ENCODE data around the gene TBX21.

The TBX21 gene

DNA sequence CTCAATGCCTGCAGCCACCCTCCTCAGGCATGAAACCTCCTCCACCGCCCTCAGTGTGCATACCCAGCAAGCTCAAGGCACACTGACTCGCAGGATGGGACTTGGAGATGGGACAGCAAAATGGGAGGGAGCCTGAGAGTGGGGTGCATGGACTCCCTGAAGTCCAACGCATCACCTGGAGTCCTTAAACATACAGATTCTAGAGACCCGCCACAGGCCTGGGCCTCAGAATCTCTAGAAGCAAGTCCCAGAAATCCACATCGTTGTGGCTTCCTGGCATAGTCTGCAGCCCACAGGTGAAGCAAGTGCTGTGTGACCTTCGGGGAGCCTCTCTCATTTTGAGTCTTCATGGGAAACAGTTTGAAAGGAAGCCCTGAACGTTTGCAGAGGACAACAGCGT, 3.6 kb upstream of the TBX21 start:
- H3K9ac ChIP-seq (ENCODE audit: low read depth, low read length) = no peak overlapping the region
- no peak overlapping the region for H3K4me3 ChIP-seq (ENCODE audit: low read depth in 1 of 2, low read length in 2 of 2)
- TF ChIP-seq, protein P1, sequence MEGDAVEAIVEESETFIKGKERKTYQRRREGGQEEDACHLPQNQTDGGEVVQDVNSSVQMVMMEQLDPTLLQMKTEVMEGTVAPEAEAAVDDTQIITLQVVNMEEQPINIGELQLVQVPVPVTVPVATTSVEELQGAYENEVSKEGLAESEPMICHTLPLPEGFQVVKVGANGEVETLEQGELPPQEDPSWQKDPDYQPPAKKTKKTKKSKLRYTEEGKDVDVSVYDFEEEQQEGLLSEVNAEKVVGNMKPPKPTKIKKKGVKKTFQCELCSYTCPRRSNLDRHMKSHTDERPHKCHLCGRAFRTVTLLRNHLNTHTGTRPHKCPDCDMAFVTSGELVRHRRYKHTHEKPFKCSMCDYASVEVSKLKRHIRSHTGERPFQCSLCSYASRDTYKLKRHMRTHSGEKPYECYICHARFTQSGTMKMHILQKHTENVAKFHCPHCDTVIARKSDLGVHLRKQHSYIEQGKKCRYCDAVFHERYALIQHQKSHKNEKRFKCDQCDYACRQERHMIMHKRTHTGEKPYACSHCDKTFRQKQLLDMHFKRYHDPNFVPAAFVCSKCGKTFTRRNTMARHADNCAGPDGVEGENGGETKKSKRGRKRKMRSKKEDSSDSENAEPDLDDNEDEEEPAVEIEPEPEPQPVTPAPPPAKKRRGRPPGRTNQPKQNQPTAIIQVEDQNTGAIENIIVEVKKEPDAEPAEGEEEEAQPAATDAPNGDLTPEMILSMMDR (IDR thresholded peaks at IDR 0.05; ENCODE audit: borderline replicate concordance, extremely low read depth, low read length, poor library complexity, severe bottlenecking) = no peak
- TF ChIP-seq EZH2 (IDR thresholded peaks at IDR 0.05; ENCODE audit: borderline replicate concordance, low read depth, low read length, severe bottlenecking) = no peak
- H3K36me3 ChIP-seq (ENCODE audit: insufficient read depth, low read length) = no peaks in the 10 kb centered on the region
- H2AFZ ChIP-seq (ENCODE audit: low read depth, low read length) = no peak overlapping the region
- peaks cover 7% of the 10 kb centered on the region for H3K4me1 ChIP-seq (ENCODE audit: insufficient read depth, low read length)
- no peaks in the 10 kb centered on the region for H3K9me3 ChIP-seq (ENCODE audit: insufficient read depth, low read length, severe bottlenecking)
- DNase-seq (no peak), ATAC-seq (ENCODE audit: insufficient read depth, low read depth) (no peak)
- peaks cover 9% of the 10 kb centered on the region for H4K20me1 ChIP-seq (ENCODE audit: insufficient read depth, low read length)
- H3K4me2 ChIP-seq (ENCODE audit: insufficient read depth, low read length) = no peak overlapping the region
- no peak overlapping the region for H3K27ac ChIP-seq (ENCODE audit: low read length)
- peaks cover 35% of the 10 kb centered on the region for H3K27me3 ChIP-seq (ENCODE audit: insufficient read depth, low read length, poor library complexity)
- H3K79me2 ChIP-seq (ENCODE audit: insufficient read depth, low read length) = no peaks in the 10 kb centered on the region

- peaks cover 35% of the 10 kb centered on the region for H3K27me3 ChIP-seq (ENCODE audit: insufficient read depth, low read length, poor library complexity)
- no peaks in the 10 kb centered on the region for H3K9me3 ChIP-seq (ENCODE audit: insufficient read depth, low read length, severe bottlenecking)
- TF ChIP-seq EZH2 (IDR thresholded peaks at IDR 0.05; ENCODE audit: borderline replicate concordance, low read depth, low read length, severe bottlenecking) = no peak
- TF ChIP-seq, protein P1 (IDR thresholded peaks at IDR 0.05; ENCODE audit: borderline replicate concordance, extremely low read depth, low read length, poor library complexity, severe bottlenecking) = no peak
- H3K4me1 ChIP-seq (ENCODE audit: insufficient read depth, low read length) = peaks cover 7% of the 10 kb centered on the region
- no peak overlapping the region for H3K9ac ChIP-seq (ENCODE audit: low read depth, low read length)
- no peak overlapping the region for H3K27ac ChIP-seq (ENCODE audit: low read length)
- no peaks in the 10 kb centered on the region for H3K36me3 ChIP-seq (ENCODE audit: insufficient read depth, low read length)
- no peak for DNase-seq
- no peak overlapping the region for H2AFZ ChIP-seq (ENCODE audit: low read depth, low read length)
- ATAC-seq (ENCODE audit: insufficient read depth, low read depth) = no peak
- no peak overlapping the region for H3K4me3 ChIP-seq (ENCODE audit: low read depth in 1 of 2, low read length in 2 of 2)
- no peaks in the 10 kb centered on the region for H3K79me2 ChIP-seq (ENCODE audit: insufficient read depth, low read length)
- peaks cover 9% of the 10 kb centered on the region for H4K20me1 ChIP-seq (ENCODE audit: insufficient read depth, low read length)
- H3K4me2 ChIP-seq (ENCODE audit: insufficient read depth, low read length) = no peak overlapping the region
Observed at GRCh38 chr17:47730681-47731080, 2.4 kb upstream of the TBX21 start.

GRCh38 chr17:47731396-47731795, 1.6 kb upstream of the TBX21 start:
- Histone ChIP-seq H3K79me2 (ENCODE audit: insufficient read depth, low read length) (no peaks in the 10 kb centered on the region), H3K4me1 (ENCODE audit: insufficient read depth, low read length) (peaks cover 7% of the 10 kb centered on the region), H3K9ac (ENCODE audit: low read depth, low read length) (no peak overlapping the region), H4K20me1 (ENCODE audit: insufficient read depth, low read length) (peaks cover 9% of the 10 kb centered on the region), H2AFZ (ENCODE audit: low read depth, low read length) (no peak overlapping the region), H3K27me3 (ENCODE audit: insufficient read depth, low read length, poor library complexity) (peaks cover 35% of the 10 kb centered on the region), H3K36me3 (ENCODE audit: insufficient read depth, low read length) (no peaks in the 10 kb centered on the region), H3K4me2 (ENCODE audit: insufficient read depth, low read length) (no peak overlapping the region), H3K27ac (ENCODE audit: low read length) (no peak overlapping the region), H3K9me3 (ENCODE audit: insufficient read depth, low read length, severe bottlenecking) (no peaks in the 10 kb centered on the region), H3K4me3 (ENCODE audit: low read depth in 1 of 2, low read length in 2 of 2) (no peak overlapping the region)
- DNase-seq (no peak), ATAC-seq (ENCODE audit: insufficient read depth, low read depth) (no peak)
- no peak for TF ChIP-seq EZH2 (IDR thresholded peaks at IDR 0.05; ENCODE audit: borderline replicate concordance, low read depth, low read length, severe bottlenecking)
- TF ChIP-seq, protein P1 (IDR thresholded peaks at IDR 0.05; ENCODE audit: borderline replicate concordance, extremely low read depth, low read length, poor library complexity, severe bottlenecking) = no peak

Measured in DND-41 (cell line).